GM20000 (cell line): ENCODE data around the gene FAM78A.

Experiments used
- DNase-seq: peaks from one replicate; pipeline ENCODE4 v3.0.0; 2012; ENCODE audit warnings: low spot score
- TF ChIP-seq, protein P1 (sequence below): IDR thresholded peaks from 2 replicates; pipeline ENCODE4 v1.5.1; 2012; ENCODE audit warnings: mild to moderate bottlenecking, control low read depth; ENCODE audit errors: extremely low read depth, missing control alignments

The FAM78A gene

GRCh38 chr9:131299961-131300347 lies 23.6 kb upstream of the FAM78A start:
- no peak for DNase-seq
- TF ChIP-seq, protein P1, sequence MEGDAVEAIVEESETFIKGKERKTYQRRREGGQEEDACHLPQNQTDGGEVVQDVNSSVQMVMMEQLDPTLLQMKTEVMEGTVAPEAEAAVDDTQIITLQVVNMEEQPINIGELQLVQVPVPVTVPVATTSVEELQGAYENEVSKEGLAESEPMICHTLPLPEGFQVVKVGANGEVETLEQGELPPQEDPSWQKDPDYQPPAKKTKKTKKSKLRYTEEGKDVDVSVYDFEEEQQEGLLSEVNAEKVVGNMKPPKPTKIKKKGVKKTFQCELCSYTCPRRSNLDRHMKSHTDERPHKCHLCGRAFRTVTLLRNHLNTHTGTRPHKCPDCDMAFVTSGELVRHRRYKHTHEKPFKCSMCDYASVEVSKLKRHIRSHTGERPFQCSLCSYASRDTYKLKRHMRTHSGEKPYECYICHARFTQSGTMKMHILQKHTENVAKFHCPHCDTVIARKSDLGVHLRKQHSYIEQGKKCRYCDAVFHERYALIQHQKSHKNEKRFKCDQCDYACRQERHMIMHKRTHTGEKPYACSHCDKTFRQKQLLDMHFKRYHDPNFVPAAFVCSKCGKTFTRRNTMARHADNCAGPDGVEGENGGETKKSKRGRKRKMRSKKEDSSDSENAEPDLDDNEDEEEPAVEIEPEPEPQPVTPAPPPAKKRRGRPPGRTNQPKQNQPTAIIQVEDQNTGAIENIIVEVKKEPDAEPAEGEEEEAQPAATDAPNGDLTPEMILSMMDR: no peak

DNA sequence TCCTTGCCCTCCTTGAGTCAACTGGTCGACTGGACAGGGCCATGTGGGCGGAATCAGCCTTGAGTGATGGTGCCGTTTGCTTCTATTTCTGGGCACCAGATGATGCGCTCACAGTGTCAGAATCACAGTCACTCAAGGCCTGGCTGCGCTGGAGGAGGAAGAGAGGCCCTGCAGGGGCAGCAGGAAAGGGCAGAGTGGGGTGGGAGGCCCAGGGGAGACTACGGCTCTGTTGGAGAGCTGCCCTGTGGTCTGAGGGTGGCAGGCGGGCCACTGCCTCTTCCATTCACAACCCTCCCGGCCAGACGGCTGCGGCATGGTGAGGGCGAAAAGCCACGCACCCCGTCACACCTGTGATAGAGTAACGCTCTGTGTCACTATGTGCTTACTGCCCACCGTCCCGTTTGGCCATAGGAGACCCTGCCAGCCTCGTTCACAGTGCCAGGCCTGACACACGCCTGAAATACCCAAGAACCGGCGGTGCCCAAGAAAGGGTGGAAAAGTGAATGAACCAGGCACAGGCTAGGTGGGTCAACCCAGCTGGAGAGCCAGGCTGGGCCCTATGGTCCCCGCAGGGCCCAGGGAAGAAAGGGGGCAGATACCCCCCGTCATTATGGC lies 23.1 kb upstream of the FAM78A start:
- DNase-seq: no peak
- TF ChIP-seq, protein P1: no peak

DNA sequence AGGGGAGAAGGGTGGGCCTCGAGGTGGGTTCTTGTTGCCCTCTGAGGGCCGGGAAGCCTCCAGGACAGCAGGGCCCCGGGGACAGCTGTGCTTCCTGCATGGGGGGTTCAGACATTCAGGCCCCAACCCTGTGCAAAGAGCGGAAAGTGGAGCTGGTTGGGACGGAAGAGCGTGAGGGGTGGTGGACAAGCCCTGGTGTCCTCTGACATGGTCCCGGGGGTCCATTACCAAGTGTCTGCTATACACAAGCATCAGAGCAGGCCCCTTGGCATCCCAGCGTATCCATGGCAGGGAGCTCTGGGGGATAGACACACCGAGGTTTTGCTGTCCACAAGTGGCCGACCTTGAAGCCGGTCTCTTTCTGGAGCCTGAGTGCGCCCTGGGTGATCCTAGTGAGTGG lies 22.5 kb upstream of the FAM78A start:
- TF ChIP-seq, protein P1: no peak
- no peak for DNase-seq

DNA sequence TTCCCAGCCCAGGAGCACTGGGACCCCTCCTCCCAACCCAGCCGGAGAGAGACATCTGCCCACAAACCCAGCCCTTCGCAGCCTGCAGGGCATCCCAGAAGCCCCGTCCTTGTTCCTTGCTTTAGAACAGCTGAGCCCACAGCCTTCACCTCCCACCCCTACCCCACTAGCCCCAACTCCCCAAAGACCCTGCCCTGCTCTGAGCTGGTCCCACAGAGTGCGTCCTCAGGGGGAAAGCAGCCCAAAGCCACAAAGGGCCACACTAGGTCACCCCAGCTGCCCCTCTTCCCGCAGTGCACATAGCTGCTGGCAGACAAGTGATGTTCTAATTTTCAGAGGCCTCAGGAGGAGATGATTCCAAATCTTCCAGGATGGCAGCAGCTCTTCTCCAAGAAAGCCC lies 22.0 kb upstream of the FAM78A start:
- TF ChIP-seq, protein P1: no peak
- DNase-seq: no peak

DNA sequence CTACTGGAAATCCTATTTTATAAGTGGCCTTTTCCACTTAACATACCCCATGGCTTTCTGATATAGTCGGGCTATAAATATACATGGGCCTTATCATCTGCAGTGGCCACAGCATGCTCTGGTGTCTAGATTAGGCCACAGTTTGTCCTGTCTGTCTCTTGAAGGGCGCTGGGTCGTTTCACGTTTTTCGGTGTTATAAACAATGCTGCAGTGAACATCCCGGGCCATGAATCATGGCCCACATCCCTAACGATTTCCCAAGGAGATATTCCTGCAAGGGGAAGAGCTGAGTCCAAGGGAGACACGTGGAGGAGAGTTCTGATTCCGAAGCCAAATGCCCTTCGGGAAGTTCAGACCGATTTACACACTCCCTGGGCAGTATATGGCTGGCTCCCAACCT lies 21.6 kb upstream of the FAM78A start:
- TF ChIP-seq, protein P1: no peak
- no peak for DNase-seq

DNA sequence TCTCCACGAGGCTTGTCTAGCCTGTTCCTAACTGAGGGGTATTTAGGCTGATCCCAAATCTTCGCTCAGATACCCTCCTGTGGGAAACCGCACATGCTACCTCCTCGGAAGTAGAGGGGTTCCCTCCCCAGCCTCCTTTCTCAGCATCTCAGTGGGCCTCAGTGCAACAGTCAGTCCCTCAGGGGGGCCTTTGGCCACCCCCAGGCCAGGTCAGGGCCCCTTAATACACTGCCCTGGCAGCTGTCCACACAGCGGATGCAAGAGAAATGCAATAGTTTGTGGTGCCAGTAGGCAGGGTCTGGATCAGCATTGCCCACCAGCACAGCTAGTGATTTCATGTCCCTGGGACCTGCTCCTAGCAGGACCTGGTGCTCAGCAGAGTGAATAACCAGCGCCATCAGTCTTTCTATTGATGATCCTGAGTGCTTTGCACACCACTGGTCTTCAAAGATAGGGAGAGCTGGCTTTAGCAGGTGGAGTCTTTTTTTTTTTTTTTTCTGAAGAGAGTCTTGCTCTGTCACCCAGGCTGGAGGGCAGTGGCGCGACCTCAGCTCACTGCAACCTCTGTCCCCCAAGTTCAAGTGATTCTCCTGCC lies 20.7 kb upstream of the FAM78A start:
- TF ChIP-seq, protein P1: no peak
- DNase-seq: no peak

- DNase-seq: no peak
- TF ChIP-seq, protein P1: no peak
These were observed 20.1 kb upstream of the FAM78A start for GRCh38 chr9:131296460-131296859.
